Natural killer cell (primary cell): ENCODE measurements around the gene NHS. TPM values are rescaled to one million over a fixed set of nuclear protein-coding genes. Genes with fewer than 3 reads are reported as not detected.

Source experiments
- ATAC-seq, 3 donors: fragments of 150-1000 bp in 2 of 3; fragments of 200-7000 bp in 1 of 3; cut with Tn5 transposase; 1 replicate in 1 of 3; 2 replicates in 2 of 3; pipeline ENCODE4 v1.10.0; 2021; ENCODE audit warnings: mild to moderate bottlenecking in 2 of 3, moderate library complexity in 2 of 3
- DNase-seq, 2 donors: peaks; one replicate each; pipeline versions ENCODE4 v3.0.0 to v3.0.0-alpha.2; 2013 to 2021; ENCODE audit warnings: mixed read lengths in 1 of 2
- H3K27ac ChIP-seq: one replicate; pipeline ENCODE4 v1.5.1; 2013; ENCODE audit warnings: mild to moderate bottlenecking, low read length
- H3K27me3 ChIP-seq: one replicate; pipeline ENCODE4 v1.6.1; 2013; ENCODE audit warnings: low read length; ENCODE audit not compliant: control insufficient read depth, insufficient read depth
- H3K36me3 ChIP-seq: one replicate; pipeline ENCODE4 v1.6.1; 2013; ENCODE audit warnings: low read length; ENCODE audit not compliant: control insufficient read depth, insufficient read depth
- H3K4me1 ChIP-seq: one replicate; pipeline ENCODE4 v1.6.1; 2013; ENCODE audit warnings: low read length; ENCODE audit not compliant: control insufficient read depth, insufficient read depth
- H3K4me3 ChIP-seq: one replicate; pipeline ENCODE4 v1.5.1; 2013; ENCODE audit warnings: low read length
- H3K9me3 ChIP-seq: one replicate; pipeline ENCODE4 v1.6.1; 2013; ENCODE audit warnings: low read length; ENCODE audit not compliant: control insufficient read depth, insufficient read depth
- H3K27ac Mint-ChIP-seq, 2 donors: one replicate each; pipeline ENCODE4 v1.8.0; 2022; ENCODE audit warnings: mild to moderate bottlenecking in 2 of 2, mixed read lengths in 2 of 2, moderate library complexity in 1 of 2
- H3K27me3 Mint-ChIP-seq, 2 donors: one replicate each; pipeline ENCODE4 v1.8.0; 2022; ENCODE audit warnings: low read depth in 2 of 2, mixed read lengths in 2 of 2
- H3K36me3 Mint-ChIP-seq: one replicate; pipeline ENCODE4 v1.8.0; 2022; ENCODE audit warnings: mixed read lengths
- H3K4me1 Mint-ChIP-seq, 2 donors: one replicate each; pipeline ENCODE4 v1.8.0; 2022; ENCODE audit warnings: mixed read lengths in 2 of 2
- H3K4me3 Mint-ChIP-seq: one replicate; pipeline ENCODE4 v1.8.0; 2022; ENCODE audit warnings: mild to moderate bottlenecking, moderate library complexity, mixed read lengths
- H3K9me3 Mint-ChIP-seq, 2 donors: one replicate each; pipeline ENCODE4 v1.8.0; 2022; ENCODE audit warnings: mixed read lengths in 2 of 2
- CTCF ChIP-seq: fragments of 200-600 bp; IDR thresholded peaks from one replicate; pipeline ENCODE4 v1.8.0; 2022; ENCODE audit warnings: antibody characterized with exemption
- WGBS: methylation state at CpG from one replicate; pipeline ENCODE4 v1.1.7; 2013; ENCODE audit warnings: missing lambda C conversion rate; ENCODE audit not compliant: insufficient coverage; 5-methylcytosine and 5-hydroxymethylcytosine counted together
- intact Hi-C: fragments of 100-400 bp; cut with micrococcal nuclease; formaldehyde crosslinking; loops from one replicate; pipeline ENCODE4 v1.14.2; 2022
- total RNA-seq, 4 donors: library from RNA; stranded (reverse); fragments of 120-200 nt in 1 of 4; gene quantifications; one replicate each; pipeline versions ENCODE4 v1.2.3 to v1.2.4, GENCODE V29; 2013 to 2022

NHS gene
- total RNA-seq, 3 donors from 2014 or later (not counting 1 experiment from before 2014, with no cell fraction given) = 0.05 to 0.28 TPM; not detected in 1

DNA sequence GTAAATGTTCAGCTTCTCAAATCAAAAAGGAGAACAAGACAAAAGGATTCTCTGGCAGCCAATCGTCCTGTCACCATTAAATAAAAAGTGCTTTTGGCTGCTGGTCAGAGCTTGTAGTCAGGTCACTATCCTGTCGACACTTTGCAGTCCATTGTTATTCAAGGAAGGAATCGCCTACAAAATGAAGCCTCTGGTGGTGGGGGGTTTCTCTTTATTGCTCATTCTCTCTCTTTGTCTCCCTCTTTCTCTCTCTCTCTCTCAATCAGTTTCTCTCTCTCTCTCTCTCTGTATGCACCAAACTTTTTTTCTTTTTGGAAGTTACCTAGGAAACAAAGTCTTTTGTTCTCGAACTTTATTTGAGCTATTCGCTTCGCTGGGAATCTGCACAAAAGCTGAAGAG is 344.7 kb downstream of the NHS start:
- Histone ChIP-seq H3K4me1 (no peaks in the 10 kb centered on the region), H3K36me3 (no peaks in the 10 kb centered on the region), H3K4me3 (no peak overlapping the region), H3K27ac (no peak overlapping the region), H3K9me3 (no peaks in the 10 kb centered on the region), H3K27me3 (no peaks in the 10 kb centered on the region)
- no peak overlapping the region for H3K4me3 Mint-ChIP-seq
- intact Hi-C loops = no loop called here
- no peaks in the 10 kb centered on the region for H3K4me1 Mint-ChIP-seq
- ATAC-seq (no peak), DNase-seq (no peak)
- peaks cover 12 to 34% of the 10 kb centered on the region in 2 donors for H3K27me3 Mint-ChIP-seq
- WGBS = 81% methylated on average over 4 of the region's 6 CpGs
- H3K36me3 Mint-ChIP-seq = no peaks in the 10 kb centered on the region
- TF ChIP-seq CTCF = no peak
- H3K27ac Mint-ChIP-seq = no peak overlapping the region
- peaks cover 0 to 2% of the 10 kb centered on the region in 2 donors for H3K9me3 Mint-ChIP-seq

DNA sequence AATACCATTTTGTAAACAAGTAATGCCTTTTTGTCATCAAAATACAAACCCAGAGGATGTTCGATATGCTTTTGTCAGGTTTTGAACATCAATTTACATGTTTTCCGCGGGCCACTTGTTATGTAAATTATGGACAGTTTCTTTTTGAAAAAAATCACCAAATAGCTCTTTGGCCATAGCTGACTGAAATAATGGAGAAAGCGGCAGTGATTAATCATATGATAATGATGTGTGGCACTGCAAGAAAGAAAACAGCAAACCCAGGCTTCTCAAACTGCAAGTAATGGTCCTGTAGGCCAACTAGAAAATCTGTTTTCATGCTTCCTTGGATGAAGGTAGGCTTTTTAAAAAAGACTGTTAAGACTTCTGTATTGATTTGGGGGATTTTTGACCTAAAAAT is 346.7 kb downstream of the NHS start:
- intact Hi-C loops = no loop called here
- Histone ChIP-seq H3K9me3 (no peaks in the 10 kb centered on the region), H3K27me3 (no peaks in the 10 kb centered on the region), H3K27ac (no peak overlapping the region), H3K4me1 (no peaks in the 10 kb centered on the region), H3K36me3 (no peaks in the 10 kb centered on the region), H3K4me3 (no peak overlapping the region)
- Mint-ChIP-seq H3K9me3 (peaks cover 0 to 2% of the 10 kb centered on the region in 2 donors), H3K36me3 (no peaks in the 10 kb centered on the region), H3K4me1 (no peaks in the 10 kb centered on the region), H3K27ac (no peak overlapping the region), H3K27me3 (peaks cover 12 to 34% of the 10 kb centered on the region in 2 donors), H3K4me3 (no peak overlapping the region)
- DNase-seq (no peak), ATAC-seq (no peak)
- no peak for TF ChIP-seq CTCF
- WGBS = 80% methylated on average over 4 of the region's 4 CpGs

GRCh38 chrX:17725181-17725580 is 350.2 kb downstream of the NHS start:
- Mint-ChIP-seq H3K4me1 (no peaks in the 10 kb centered on the region), H3K36me3 (no peaks in the 10 kb centered on the region), H3K27ac (no peak overlapping the region), H3K9me3 (no peaks in the 10 kb centered on the region), H3K27me3 (peaks cover 8 to 32% of the 10 kb centered on the region in 2 donors), H3K4me3 (no peak overlapping the region)
- Histone ChIP-seq H3K27me3 (no peaks in the 10 kb centered on the region), H3K4me3 (no peak overlapping the region), H3K36me3 (no peaks in the 10 kb centered on the region), H3K4me1 (no peaks in the 10 kb centered on the region), H3K9me3 (no peaks in the 10 kb centered on the region), H3K27ac (no peak overlapping the region)
- ATAC-seq (no peak), DNase-seq (no peak)
- TF ChIP-seq CTCF = no peak
- intact Hi-C loops = no loop called here
- WGBS = 84% methylated on average over 2 of the region's 2 CpGs

GRCh38 chrX:17732138-17732783 is 357.3 kb downstream of the NHS start:
- peaks cover 7% of the 10 kb centered on the region for H3K4me1 ChIP-seq
- no peak for ATAC-seq
- Mint-ChIP-seq H3K27ac (no peak overlapping the region), H3K4me1 (no peaks in the 10 kb centered on the region), H3K27me3 (peaks cover 14 to 59% of the 10 kb centered on the region in 2 donors), H3K9me3 (no peaks in the 10 kb centered on the region), H3K4me3 (no peak overlapping the region), H3K36me3 (no peaks in the 10 kb centered on the region)
- TF ChIP-seq CTCF = no peak
- intact Hi-C loops = no loop called here
- H3K36me3 ChIP-seq = no peaks in the 10 kb centered on the region
- no peaks in the 10 kb centered on the region for H3K9me3 ChIP-seq
- H3K27me3 ChIP-seq = no peaks in the 10 kb centered on the region
- H3K27ac ChIP-seq = no peak overlapping the region
- no peak overlapping the region for H3K4me3 ChIP-seq
- no peak for DNase-seq
- whole genome bisulfite sequencing = 90% methylated on average over 14 of the region's 16 CpGs
